IMR-90 (cell line): ENCODE measurements around the gene CAMTA1. TPM values are rescaled to one million over a fixed set of nuclear protein-coding genes. Genes with fewer than 3 reads are reported as not detected.

Experiments used
- ATAC-seq: fragments of 200-7000 bp; cut with Tn5 transposase; 2 replicates; pipeline ENCODE4 v1.9.1; 2020; ENCODE audit warnings: low read depth, mild to moderate bottlenecking, moderate library complexity
- BruUV-seq: library from RNA; stranded (reverse); fragments of 400-500 nt; replicated peaks from 2 replicates; lab custom pipeline; 2021; lab: Mats Ljungman, UMichigan
- CTCF ChIA-PET: fragments of 300-600 bp; formaldehyde crosslinking; extraction: SDS; loops from one replicate; lab custom pipeline; 2021; ENCODE audit warnings: antibody characterized with exemption; lab: Yijun Ruan, JAX
- POLR2A ChIA-PET: fragments of 300-600 bp; sonication (Branson Sonifier 250); formaldehyde crosslinking; loops from one replicate; lab custom pipeline; 2022; ENCODE audit warnings: antibody characterized with exemption; ENCODE audit not compliant: unreplicated experiment; lab: Charles Lee
- DNase-seq: peaks from one replicate; pipeline ENCODE4 v3.0.0; 2013
- H2AFZ ChIP-seq: replicated peaks from 2 replicates; pipeline ENCODE3; 2013; ENCODE audit warnings: low read length, mild to moderate bottlenecking; ENCODE audit not compliant: poor library complexity
- H2AK5ac ChIP-seq: 2 replicates; pipeline ENCODE4 v1.6.1; 2013; ENCODE audit warnings: low read depth, low read length, inconsistent platforms
- H2AK9ac ChIP-seq: replicated peaks from 2 replicates; pipeline ENCODE3; 2013; ENCODE audit warnings: mild to moderate bottlenecking, low read depth, low read length, moderate library complexity; ENCODE audit not compliant: poor library complexity
- H2BK120ac ChIP-seq: 2 replicates; pipeline ENCODE4 v1.6.1; 2013; ENCODE audit warnings: low read depth, low read length, inconsistent platforms
- H2BK15ac ChIP-seq: 3 replicates; pipeline ENCODE4 v1.6.1; 2013; ENCODE audit warnings: low read depth, low read length, inconsistent platforms
- H2BK20ac ChIP-seq: 2 replicates; pipeline ENCODE4 v1.6.1; 2013; ENCODE audit warnings: low read depth, mild to moderate bottlenecking, inconsistent platforms, low read length, moderate library complexity
- H2BK5ac ChIP-seq: 2 replicates; pipeline ENCODE4 v1.6.1; 2013; ENCODE audit warnings: mild to moderate bottlenecking, low read depth, low read length, inconsistent platforms; ENCODE audit not compliant: poor library complexity, severe bottlenecking
- H3K14ac ChIP-seq: replicated peaks from 2 replicates; pipeline ENCODE4 v1.6.1; 2013; ENCODE audit warnings: low read depth, low read length, inconsistent platforms
- H3K18ac ChIP-seq: 2 replicates; pipeline ENCODE4 v1.6.1; 2013; ENCODE audit warnings: low read depth, low read length, control low read depth
- H3K23ac ChIP-seq: 2 replicates; pipeline ENCODE4 v1.6.1; 2013; ENCODE audit warnings: low read depth, low read length, inconsistent platforms
- H3K27ac ChIP-seq: 2 replicates; pipeline ENCODE4 v1.5.1; 2013; ENCODE audit warnings: mild to moderate bottlenecking, control low read depth, low read length; ENCODE audit not compliant: insufficient read depth
- H3K27me3 ChIP-seq: 2 replicates; pipeline ENCODE4 v1.6.1; 2013; ENCODE audit warnings: low read length; ENCODE audit not compliant: control insufficient read depth, insufficient read depth
- H3K36me3 ChIP-seq: 2 replicates; pipeline ENCODE4 v1.6.1; 2013; ENCODE audit warnings: low read length, mixed read lengths; ENCODE audit not compliant: control insufficient read depth, insufficient read depth
- H3K4ac ChIP-seq: 2 replicates; pipeline ENCODE4 v1.6.1; 2013; ENCODE audit warnings: low read depth, low read length, inconsistent platforms
- H3K4me1 ChIP-seq: 2 replicates; pipeline ENCODE4 v1.6.1; 2013; ENCODE audit warnings: low read length, mixed read lengths; ENCODE audit not compliant: control insufficient read depth, insufficient read depth
- H3K4me2 ChIP-seq: 2 replicates; pipeline ENCODE4 v1.6.1; 2013; ENCODE audit warnings: low read depth, mild to moderate bottlenecking, control low read depth, low read length, moderate library complexity
- H3K4me3 ChIP-seq: 2 replicates; pipeline ENCODE4 v1.5.1; 2013; ENCODE audit warnings: low read depth, mild to moderate bottlenecking, control low read depth, low read length, moderate library complexity; ENCODE audit not compliant: insufficient read depth
- H3K56ac ChIP-seq: 2 replicates; pipeline ENCODE4 v1.6.1; 2013; ENCODE audit warnings: low read length, inconsistent platforms; ENCODE audit not compliant: insufficient read depth; ENCODE audit errors: extremely low read depth
- H3K79me1 ChIP-seq, 2 experiments: 2 replicates each; pipeline ENCODE4 v1.6.1; 2013; ENCODE audit warnings: low read length in 2 of 2, inconsistent platforms in 1 of 2, low read depth in 1 of 2
- H3K9ac ChIP-seq: 2 replicates; pipeline ENCODE4 v1.6.1; 2013; ENCODE audit warnings: low read depth, low read length, control low read depth
- H3K9me1 ChIP-seq: 2 replicates; pipeline ENCODE4 v1.6.1; 2013; ENCODE audit warnings: low read length, inconsistent platforms; ENCODE audit not compliant: insufficient read depth
- H3K9me3 ChIP-seq: 2 replicates; pipeline ENCODE4 v1.6.1; 2013; ENCODE audit warnings: low read length; ENCODE audit not compliant: control insufficient read depth, insufficient read depth
- H4K20me1 ChIP-seq: 2 replicates; pipeline ENCODE4 v1.6.1; 2013; ENCODE audit warnings: low read length, inconsistent platforms; ENCODE audit not compliant: insufficient read depth
- H4K5ac ChIP-seq: 2 replicates; pipeline ENCODE4 v1.6.1; 2013; ENCODE audit warnings: mild to moderate bottlenecking, low read depth, low read length, control low read depth
- H4K8ac ChIP-seq, 2 experiments: 2 replicates each; pipeline ENCODE4 v1.6.1; 2013; ENCODE audit warnings: low read depth in 2 of 2, low read length in 2 of 2, control low read depth in 1 of 2, inconsistent platforms in 1 of 2
- H4K91ac ChIP-seq: 2 replicates; pipeline ENCODE4 v1.6.1; 2013; ENCODE audit warnings: low read depth, low read length, inconsistent platforms; ENCODE audit not compliant: insufficient read depth
- CEBPB ChIP-seq: IDR thresholded peaks from 2 replicates; pipeline ENCODE4 v1.6.1; 2012; ENCODE audit warnings: low read depth, low read length, improper control_type of control experiment
- MAZ ChIP-seq: IDR thresholded peaks from 2 replicates; pipeline ENCODE4 v1.6.1; 2012; ENCODE audit warnings: low read depth, mild to moderate bottlenecking, low read length, improper control_type of control experiment, moderate library complexity, borderline replicate concordance
- WGBS, 2 experiments: methylation state at CpG; one replicate each; pipeline versions ENCODE4 v1.1.5 to v1.1.7; 2013; ENCODE audit warnings: missing lambda C conversion rate in 2 of 2; ENCODE audit not compliant: insufficient read length in 1 of 2; ENCODE audit errors: extremely low coverage in 2 of 2; 5-methylcytosine and 5-hydroxymethylcytosine counted together
- dilution Hi-C: fragments of 300-500 bp; cut with HindIII; formaldehyde crosslinking; loops from one replicate; pipeline ENCODE4 v1.14.3; 2018; ENCODE audit warnings: low sequenced_read_pairs; ENCODE audit not compliant: unreplicated experiment
- in situ Hi-C: fragments of 300-500 bp; cut with MboI; formaldehyde crosslinking; loops from 3 replicates; pipeline ENCODE4 v1.14.3; 2019; ENCODE audit warnings: low sequenced_read_pairs, inconsistent platforms, mixed read lengths
- intact Hi-C: fragments of 100-400 bp; cut with micrococcal nuclease; formaldehyde crosslinking; loops from 2 replicates; pipeline ENCODE4 v1.10.0; 2022
- polyA plus RNA-seq, 3 experiments: library from polyadenylated mRNA; depleted of rRNA; stranded (reverse); fragments of >200 nt; gene quantifications; 2 replicates each; pipeline ENCODE4 v1.2.3, GENCODE V29; 2012; ENCODE audit warnings: low replicate concordance in 1 of 3
- total RNA-seq: library from RNA; depleted of rRNA; stranded (reverse); fragments of >200 nt; gene quantifications from 2 replicates; pipeline ENCODE4 v1.2.3, GENCODE V29; 2012

CAMTA1 gene
- total and polyA plus RNA-seq, 2 of the 4 experiments (the other 2 are of a cell fraction): 35.5 to 74.3 TPM

GRCh38 chr1:6834366-6834765 lies 49.1 kb downstream of the CAMTA1 start:
- ChIA-PET POLR2A (interaction anchor here (0.6 kb wide), 1 partner anchor 34 kb away, joined by 7 read pairs; no protein-coding TSS in a partner anchor), CTCF (no interaction called here)
- no peak overlapping the region for H2BK120ac ChIP-seq
- intact Hi-C loops (loop anchor here (5.0 kb wide), 1 partner anchor 33 kb away; no protein-coding TSS in a partner anchor), dilution Hi-C loops (no loop called here), in situ Hi-C loops (no loop called here)
- no peak overlapping the region for H3K14ac ChIP-seq
- no peak overlapping the region for H3K23ac ChIP-seq
- no peak overlapping the region for H4K91ac ChIP-seq
- no peaks in the 10 kb centered on the region for H3K27me3 ChIP-seq
- no peak overlapping the region; the same call in 1 of the 2 replicates for H3K4ac ChIP-seq
- TF ChIP-seq MAZ: no peak
- 0 out of 2 replicates have a peak, but pooled peaks have one; percentile 24 for TF ChIP-seq CEBPB
- ATAC-seq (no peak), DNase-seq (peak; percentile 5)
- H2BK5ac ChIP-seq: no peak overlapping the region
- peaks cover 8% of the 10 kb centered on the region for H3K36me3 ChIP-seq
- no peak overlapping the region for H3K56ac ChIP-seq
- 96% methylated on average over 3 of the region's 13 CpGs; no CpG with 5 or more reads in 1 of the 2 experiments for WGBS, 2 experiments
- no TSS peak for BruUV-seq
- H3K9me1 ChIP-seq: peaks cover 3% of the 10 kb centered on the region
- no peak overlapping the region for H3K4me2 ChIP-seq
- H3K4me3 ChIP-seq: no peak overlapping the region
- H3K4me1 ChIP-seq: no peaks in the 10 kb centered on the region; the same call in 1 of the 2 replicates
- H3K79me1 ChIP-seq: peaks cover 16 to 49% of the 10 kb centered on the region in 2 experiments; a peak in 3 of 4 replicates
- no peak overlapping the region for H2BK20ac ChIP-seq
- no peaks in the 10 kb centered on the region for H3K9me3 ChIP-seq
- H2BK15ac ChIP-seq: no peak overlapping the region
- H3K27ac ChIP-seq: no peak overlapping the region
- no peak overlapping the region for H4K5ac ChIP-seq
- H2AFZ ChIP-seq: no peak overlapping the region
- no peak overlapping the region for H4K8ac ChIP-seq
- H3K9ac ChIP-seq: no peak overlapping the region
- no peak overlapping the region for H3K18ac ChIP-seq
- H2AK5ac ChIP-seq: no peak overlapping the region
- peaks cover 3% of the 10 kb centered on the region; the same call in 1 of the 2 replicates for H4K20me1 ChIP-seq
- no peak overlapping the region for H2AK9ac ChIP-seq
